Activated naive CD8-positive, alpha-beta T cell treated with anti-CD3 and anti-CD28 coated beads, Interleukin-2, amount 50 U/mL, for 24 hours (primary cell): ENCODE results near the gene ARAP1.

Source experiments
- ATAC-seq: fragments of 150-1000 bp; cut with Tn5 transposase; one replicate; pipeline ENCODE4 v1.10.0; 2021
- DNase-seq: peaks from one replicate; pipeline ENCODE4 v3.0.0; 2021
- H3K27ac Mint-ChIP-seq: one replicate; pipeline ENCODE4 v1.8.0; 2021; ENCODE audit warnings: mild to moderate bottlenecking, mixed read lengths
- H3K27me3 Mint-ChIP-seq: one replicate; pipeline ENCODE4 v1.8.0; 2021; ENCODE audit warnings: mixed read lengths
- H3K36me3 Mint-ChIP-seq: one replicate; pipeline ENCODE4 v1.8.0; 2021; ENCODE audit warnings: low read depth, mixed read lengths
- H3K4me1 Mint-ChIP-seq: one replicate; pipeline ENCODE4 v1.8.0; 2021; ENCODE audit warnings: mixed read lengths
- H3K4me3 Mint-ChIP-seq: one replicate; pipeline ENCODE4 v1.8.0; 2021; ENCODE audit warnings: mild to moderate bottlenecking, moderate library complexity, mixed read lengths
- H3K9me3 Mint-ChIP-seq: one replicate; pipeline ENCODE4 v1.8.0; 2021; ENCODE audit warnings: mixed read lengths

Gene ARAP1

GRCh38 chr11:72688929-72689328, 63.3 kb downstream of the ARAP1 start:
- no peak overlapping the region for H3K4me3 Mint-ChIP-seq
- no peak for DNase-seq
- H3K36me3 Mint-ChIP-seq, result peaks cover 5% of the 10 kb centered on the region
- ATAC-seq, result no peak
- H3K9me3 Mint-ChIP-seq, result no peaks in the 10 kb centered on the region
- no peaks in the 10 kb centered on the region for H3K27me3 Mint-ChIP-seq
- H3K27ac Mint-ChIP-seq, result no peak overlapping the region
- peaks cover 30% of the 10 kb centered on the region for H3K4me1 Mint-ChIP-seq

- Mint-ChIP-seq H3K36me3 (peaks cover 5% of the 10 kb centered on the region), H3K4me3 (no peak overlapping the region), H3K27me3 (no peaks in the 10 kb centered on the region), H3K27ac (no peak overlapping the region), H3K4me1 (peaks cover 32% of the 10 kb centered on the region), H3K9me3 (no peaks in the 10 kb centered on the region)
- DNase-seq (no peak), ATAC-seq (no peak)
Observed at GRCh38 chr11:72688486-72688885, 63.7 kb downstream of the ARAP1 start.

- peak overlapping the region; percentile 71 for H3K27ac Mint-ChIP-seq
- ATAC-seq, result no peak
- peaks cover 32% of the 10 kb centered on the region for H3K4me1 Mint-ChIP-seq
- peaks cover 5% of the 10 kb centered on the region for H3K36me3 Mint-ChIP-seq
- no peaks in the 10 kb centered on the region for H3K9me3 Mint-ChIP-seq
- no peaks in the 10 kb centered on the region for H3K27me3 Mint-ChIP-seq
- no peak overlapping the region for H3K4me3 Mint-ChIP-seq
- no peak for DNase-seq
Observed at GRCh38 chr11:72687326-72687725, 64.9 kb downstream of the ARAP1 start.

- no peak for DNase-seq
- peaks cover 5% of the 10 kb centered on the region for H3K36me3 Mint-ChIP-seq
- no peaks in the 10 kb centered on the region for H3K27me3 Mint-ChIP-seq
- no peak for ATAC-seq
- H3K27ac Mint-ChIP-seq, result peak overlapping the region; percentile 71
- H3K4me3 Mint-ChIP-seq, result no peak overlapping the region
- peaks cover 32% of the 10 kb centered on the region for H3K4me1 Mint-ChIP-seq
- no peaks in the 10 kb centered on the region for H3K9me3 Mint-ChIP-seq
Observed at GRCh38 chr11:72686639-72687220, 65.5 kb downstream of the ARAP1 start.

GRCh38 chr11:72685560-72686480, 66.4 kb downstream of the ARAP1 start:
- peaks cover 34% of the 10 kb centered on the region for H3K4me1 Mint-ChIP-seq
- peak overlapping the region; percentile 71 for H3K27ac Mint-ChIP-seq
- peak overlapping the region; percentile 9 for H3K4me3 Mint-ChIP-seq
- ATAC-seq, result peak; percentile 77
- peaks cover 2% of the 10 kb centered on the region for H3K36me3 Mint-ChIP-seq
- DNase-seq, result peak; percentile 66
- H3K9me3 Mint-ChIP-seq, result no peaks in the 10 kb centered on the region
- no peaks in the 10 kb centered on the region for H3K27me3 Mint-ChIP-seq

- no peak overlapping the region for H3K27ac Mint-ChIP-seq
- peak; percentile 44 for ATAC-seq
- H3K27me3 Mint-ChIP-seq, result no peaks in the 10 kb centered on the region
- H3K9me3 Mint-ChIP-seq, result no peaks in the 10 kb centered on the region
- peaks cover 34% of the 10 kb centered on the region for H3K4me1 Mint-ChIP-seq
- DNase-seq, result peak; percentile 52
- no peaks in the 10 kb centered on the region for H3K36me3 Mint-ChIP-seq
- no peak overlapping the region for H3K4me3 Mint-ChIP-seq
Observed at GRCh38 chr11:72684236-72684912, 67.8 kb downstream of the ARAP1 start.

GRCh38 chr11:72683782-72684200, 68.4 kb downstream of the ARAP1 start:
- Mint-ChIP-seq H3K27ac (no peak overlapping the region), H3K27me3 (no peaks in the 10 kb centered on the region), H3K4me1 (peaks cover 34% of the 10 kb centered on the region), H3K36me3 (no peaks in the 10 kb centered on the region), H3K9me3 (no peaks in the 10 kb centered on the region), H3K4me3 (no peak overlapping the region)
- ATAC-seq (peak; percentile 36), DNase-seq (peak; percentile 80)

GRCh38 chr11:72682858-72683243, 69.4 kb downstream of the ARAP1 start:
- Mint-ChIP-seq H3K9me3 (no peaks in the 10 kb centered on the region), H3K4me1 (peaks cover 37% of the 10 kb centered on the region), H3K27me3 (peaks cover 4% of the 10 kb centered on the region), H3K27ac (no peak overlapping the region), H3K36me3 (no peaks in the 10 kb centered on the region), H3K4me3 (no peak overlapping the region)
- ATAC-seq (no peak), DNase-seq (no peak)

GRCh38 chr11:72682238-72682857, 69.9 kb downstream of the ARAP1 start:
- DNase-seq (no peak), ATAC-seq (no peak)
- Mint-ChIP-seq H3K4me1 (peaks cover 34% of the 10 kb centered on the region), H3K9me3 (no peaks in the 10 kb centered on the region), H3K27me3 (peaks cover 8% of the 10 kb centered on the region), H3K4me3 (no peak overlapping the region), H3K36me3 (no peaks in the 10 kb centered on the region), H3K27ac (no peak overlapping the region)

- no peak for ATAC-seq
- Mint-ChIP-seq H3K4me3 (no peak overlapping the region), H3K4me1 (peaks cover 30% of the 10 kb centered on the region), H3K27ac (no peak overlapping the region), H3K27me3 (peaks cover 14% of the 10 kb centered on the region), H3K9me3 (no peaks in the 10 kb centered on the region), H3K36me3 (no peaks in the 10 kb centered on the region)
- no peak for DNase-seq
Observed at GRCh38 chr11:72681226-72682153, 70.7 kb downstream of the ARAP1 start.

GRCh38 chr11:72680624-72681158, 71.5 kb downstream of the ARAP1 start:
- ATAC-seq (no peak), DNase-seq (no peak)
- Mint-ChIP-seq H3K27me3 (peaks cover 20% of the 10 kb centered on the region), H3K36me3 (no peaks in the 10 kb centered on the region), H3K4me3 (no peak overlapping the region), H3K9me3 (no peaks in the 10 kb centered on the region), H3K4me1 (peaks cover 22% of the 10 kb centered on the region), H3K27ac (no peak overlapping the region)

GRCh38 chr11:72679869-72680268, 72.3 kb downstream of the ARAP1 start:
- Mint-ChIP-seq H3K4me1 (peaks cover 16% of the 10 kb centered on the region), H3K4me3 (no peak overlapping the region), H3K36me3 (no peaks in the 10 kb centered on the region), H3K27ac (no peak overlapping the region), H3K27me3 (peaks cover 29% of the 10 kb centered on the region), H3K9me3 (no peaks in the 10 kb centered on the region)
- ATAC-seq (no peak), DNase-seq (no peak)

GRCh38 chr11:72678524-72678923, 73.7 kb downstream of the ARAP1 start:
- H3K36me3 Mint-ChIP-seq, result no peaks in the 10 kb centered on the region
- DNase-seq (no peak), ATAC-seq (no peak)
- H3K9me3 Mint-ChIP-seq, result no peaks in the 10 kb centered on the region
- peaks cover 8% of the 10 kb centered on the region for H3K4me1 Mint-ChIP-seq
- H3K27ac Mint-ChIP-seq, result no peak overlapping the region
- H3K4me3 Mint-ChIP-seq, result no peak overlapping the region
- H3K27me3 Mint-ChIP-seq, result peaks cover 42% of the 10 kb centered on the region
